ENCODE data around the gene POMT1.

- no peak for TF ChIP-seq POLR2A (IDR thresholded peaks at IDR 0.05)
- no peak for TF ChIP-seq CTCF (IDR thresholded peaks at IDR 0.05)
- peak; percentile 76 for TF ChIP-seq POLR2AphosphoS5 (IDR thresholded peaks at IDR 0.05)
These were observed 33.4 kb upstream of the POMT1 start for GRCh38 chr9:131469356-131469755.
